Measurements from ENCODE around the gene GRIN3A. TPM values are rescaled to one million over a fixed set of nuclear protein-coding genes. Genes with fewer than 3 reads are reported as not detected.
A peak's percentile ranks its signal among the peaks of the same experiment; 100 is the strongest.

The GRIN3A gene
- total RNA-seq, 3 donors from 2014 or later (not counting 1 experiment from before 2014, with no cell fraction given): not detected

DNA sequence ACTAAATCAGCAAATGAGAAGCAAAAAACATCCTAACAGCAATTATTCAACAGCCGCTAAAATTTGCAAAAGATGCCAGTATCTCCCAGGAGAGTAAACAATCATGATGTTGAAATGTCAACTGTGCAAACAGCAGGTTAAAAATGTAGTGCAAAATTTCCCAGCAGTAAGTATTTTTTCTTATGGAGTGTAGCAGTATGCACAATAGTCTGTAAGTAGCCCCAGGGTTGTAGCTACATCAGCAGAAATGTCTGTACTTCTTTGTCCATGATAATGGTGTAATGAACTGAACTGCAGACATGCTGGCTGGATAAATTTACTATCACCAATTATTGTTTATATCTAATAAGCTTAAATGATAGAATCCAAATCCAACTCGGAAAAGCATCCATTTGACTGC lies 31.4 kb downstream of the GRIN3A start:
- H3K27me3 Mint-ChIP-seq (ENCODE audit: low read depth in 2 of 2): peaks cover 0 to 16% of the 10 kb centered on the region in 2 donors
- no peaks in the 10 kb centered on the region for H3K27me3 ChIP-seq (ENCODE audit: control insufficient read depth, insufficient read depth, low read length)
- peaks cover 0 to 7% of the 10 kb centered on the region in 2 donors for H3K4me1 Mint-ChIP-seq
- intact Hi-C loops (cut with micrococcal nuclease): no loop called here
- WGBS (ENCODE audit: insufficient coverage): 86% methylated on average over 2 of the region's 2 CpGs
- peaks cover 3% of the 10 kb centered on the region for H3K4me1 ChIP-seq (ENCODE audit: control insufficient read depth, insufficient read depth, low read length)
- H3K27ac Mint-ChIP-seq: no peak overlapping the region
- H3K36me3 Mint-ChIP-seq: no peaks in the 10 kb centered on the region
- TF ChIP-seq CTCF (IDR thresholded peaks at IDR 0.05): no peak
- H3K4me3 Mint-ChIP-seq: no peak overlapping the region
- no peaks in the 10 kb centered on the region for H3K36me3 ChIP-seq (ENCODE audit: control insufficient read depth, insufficient read depth, low read length)
- no peaks in the 10 kb centered on the region for H3K9me3 ChIP-seq (ENCODE audit: control insufficient read depth, insufficient read depth, low read length)
- H3K27ac ChIP-seq (ENCODE audit: low read length): no peak overlapping the region
- H3K9me3 Mint-ChIP-seq: peaks cover 0 to under 1% of the 10 kb centered on the region in 2 donors
- no peak overlapping the region for H3K4me3 ChIP-seq (ENCODE audit: low read length)
- DNase-seq (no peak), ATAC-seq (no peak)

- intact Hi-C loops (cut with micrococcal nuclease): no loop called here
- TF ChIP-seq CTCF (IDR thresholded peaks at IDR 0.05): no peak
- H3K27ac ChIP-seq (ENCODE audit: low read length): no peak overlapping the region
- H3K4me1 Mint-ChIP-seq: peaks cover 0 to 7% of the 10 kb centered on the region in 2 donors
- DNase-seq (no peak), ATAC-seq (no peak)
- no peaks in the 10 kb centered on the region for H3K36me3 Mint-ChIP-seq
- H3K4me3 ChIP-seq (ENCODE audit: low read length): no peak overlapping the region
- no peaks in the 10 kb centered on the region for H3K36me3 ChIP-seq (ENCODE audit: control insufficient read depth, insufficient read depth, low read length)
- no peak overlapping the region for H3K27ac Mint-ChIP-seq
- no peak overlapping the region for H3K4me3 Mint-ChIP-seq
- H3K4me1 ChIP-seq (ENCODE audit: control insufficient read depth, insufficient read depth, low read length): peaks cover 3% of the 10 kb centered on the region
- no peaks in the 10 kb centered on the region for H3K9me3 ChIP-seq (ENCODE audit: control insufficient read depth, insufficient read depth, low read length)
- peaks cover 0 to 16% of the 10 kb centered on the region in 2 donors for H3K27me3 Mint-ChIP-seq (ENCODE audit: low read depth in 2 of 2)
- no peaks in the 10 kb centered on the region for H3K9me3 Mint-ChIP-seq
- H3K27me3 ChIP-seq (ENCODE audit: control insufficient read depth, insufficient read depth, low read length): no peaks in the 10 kb centered on the region
These were observed 32.1 kb downstream of the GRIN3A start for GRCh38 chr9:101706261-101706798.

- intact Hi-C loops (cut with micrococcal nuclease): no loop called here
- peaks cover 0 to 7% of the 10 kb centered on the region in 2 donors for H3K4me1 Mint-ChIP-seq
- H3K36me3 Mint-ChIP-seq: no peaks in the 10 kb centered on the region
- peaks cover 3% of the 10 kb centered on the region for H3K4me1 ChIP-seq (ENCODE audit: control insufficient read depth, insufficient read depth, low read length)
- no peaks in the 10 kb centered on the region for H3K9me3 ChIP-seq (ENCODE audit: control insufficient read depth, insufficient read depth, low read length)
- no peaks in the 10 kb centered on the region for H3K27me3 ChIP-seq (ENCODE audit: control insufficient read depth, insufficient read depth, low read length)
- no peak overlapping the region for H3K4me3 Mint-ChIP-seq
- peak in 1 of 2 donors; percentile 49 for DNase-seq
- WGBS (ENCODE audit: insufficient coverage): 9% methylated on average over 21 of the region's 21 CpGs
- no peak overlapping the region for H3K27ac ChIP-seq (ENCODE audit: low read length)
- H3K27me3 Mint-ChIP-seq (ENCODE audit: low read depth in 2 of 2): peaks cover 0 to 16% of the 10 kb centered on the region in 2 donors
- no peaks in the 10 kb centered on the region for H3K9me3 Mint-ChIP-seq
- ATAC-seq: no peak
- H3K36me3 ChIP-seq (ENCODE audit: control insufficient read depth, insufficient read depth, low read length): no peaks in the 10 kb centered on the region
- H3K27ac Mint-ChIP-seq: no peak overlapping the region
- H3K4me3 ChIP-seq (ENCODE audit: low read length): no peak overlapping the region
- TF ChIP-seq CTCF (IDR thresholded peaks at IDR 0.05): no peak
These were observed 33.2 kb downstream of the GRIN3A start for GRCh38 chr9:101705135-101705661.

- H3K4me1 ChIP-seq (ENCODE audit: control insufficient read depth, insufficient read depth, low read length): peaks cover 3% of the 10 kb centered on the region
- Mint-ChIP-seq H3K4me3 (no peak overlapping the region), H3K27me3 (ENCODE audit: low read depth in 2 of 2) (peaks cover 0 to 11% of the 10 kb centered on the region in 2 donors), H3K27ac (no peak overlapping the region), H3K9me3 (no peaks in the 10 kb centered on the region), H3K36me3 (no peaks in the 10 kb centered on the region), H3K4me1 (peaks cover 0 to 7% of the 10 kb centered on the region in 2 donors)
- intact Hi-C loops (cut with micrococcal nuclease): no loop called here
- no peak overlapping the region for H3K4me3 ChIP-seq (ENCODE audit: low read length)
- ATAC-seq (no peak), DNase-seq (no peak)
- TF ChIP-seq CTCF (IDR thresholded peaks at IDR 0.05): no peak
- H3K36me3 ChIP-seq (ENCODE audit: control insufficient read depth, insufficient read depth, low read length): no peaks in the 10 kb centered on the region
- no peak overlapping the region for H3K27ac ChIP-seq (ENCODE audit: low read length)
- H3K27me3 ChIP-seq (ENCODE audit: control insufficient read depth, insufficient read depth, low read length): no peaks in the 10 kb centered on the region
- H3K9me3 ChIP-seq (ENCODE audit: control insufficient read depth, insufficient read depth, low read length): no peaks in the 10 kb centered on the region
These were observed 36.2 kb downstream of the GRIN3A start for GRCh38 chr9:101702257-101702656.
